VCaP (cell line): ENCODE results near the gene GRIA4.

Source experiments
- H3K27ac ChIP-seq: fragments of 450-650 bp; 2 replicates; pipeline ENCODE4 v1.5.1; 2017
- CTCF ChIP-seq: fragments of 450-650 bp; conservative IDR thresholded peaks from 2 replicates; pipeline ENCODE4 v1.5.1; 2017; ENCODE audit warnings: mild to moderate bottlenecking, moderate library complexity

GRIA4 gene

GRCh38 chr11:105899772-105900171 is 289.9 kb downstream of the GRIA4 start:
- H3K27ac ChIP-seq, result no peak overlapping the region
- TF ChIP-seq CTCF, result no peak

- no peak for TF ChIP-seq CTCF
- no peak overlapping the region for H3K27ac ChIP-seq
These were observed 290.7 kb downstream of the GRIA4 start for GRCh38 chr11:105900515-105901035.

GRCh38 chr11:105903113-105903512 is 293.2 kb downstream of the GRIA4 start:
- TF ChIP-seq CTCF, result no peak
- no peak overlapping the region for H3K27ac ChIP-seq

- H3K27ac ChIP-seq, result no peak overlapping the region
- no peak for TF ChIP-seq CTCF
These were observed 296.6 kb downstream of the GRIA4 start for GRCh38 chr11:105906517-105906916.

GRCh38 chr11:105907319-105907718 is 297.4 kb downstream of the GRIA4 start:
- no peak for TF ChIP-seq CTCF
- H3K27ac ChIP-seq, result no peak overlapping the region

GRCh38 chr11:105910095-105910715 is 300.3 kb downstream of the GRIA4 start:
- no peak for TF ChIP-seq CTCF
- no peak overlapping the region for H3K27ac ChIP-seq

- TF ChIP-seq CTCF, result no peak
- no peak overlapping the region for H3K27ac ChIP-seq
These were observed 301.6 kb downstream of the GRIA4 start for GRCh38 chr11:105911454-105911853.
